ACC112 (cell line): Measurements from ENCODE around the gene FAM184A.
"Not testable (repeated sequence)": the region's sequence is repeated elsewhere in the genome, so short reads cannot be mapped to it uniquely, and the experiment has no call there.

Experiments used
- H2AFZ ChIP-seq: fragments of 200-600 bp; sonication (generic); one replicate; pipeline ENCODE4 v1.6.0; 2017; ENCODE audit warnings: antibody characterized with exemption, low read length; ENCODE audit not compliant: unreplicated experiment
- H3K27ac ChIP-seq: fragments of 200-600 bp; sonication (generic); 2 replicates; pipeline ENCODE4 v1.5.1; 2014; ENCODE audit warnings: low read depth, mild to moderate bottlenecking, antibody characterized with exemption, low read length, moderate library complexity
- H3K27me3 ChIP-seq: fragments of 200-600 bp; sonication (generic); 2 replicates; pipeline ENCODE4 v1.6.1; 2014; ENCODE audit warnings: mild to moderate bottlenecking, antibody characterized with exemption, low read length, moderate library complexity, mixed read lengths; ENCODE audit not compliant: insufficient read depth
- H3K36me3 ChIP-seq: fragments of 200-600 bp; sonication (generic); 2 replicates; pipeline ENCODE4 v1.6.1; 2016; ENCODE audit warnings: mild to moderate bottlenecking, antibody characterized with exemption, low read length, moderate library complexity, mixed read lengths; ENCODE audit not compliant: insufficient read depth
- H3K4me1 ChIP-seq: fragments of 200-600 bp; sonication (generic); one replicate; pipeline ENCODE4 v1.6.1; 2016; ENCODE audit warnings: low read length, mixed read lengths; ENCODE audit not compliant: insufficient read depth, unreplicated experiment, control insufficient read depth
- H3K4me3 ChIP-seq: fragments of 200-600 bp; sonication (generic); 2 replicates; pipeline ENCODE4 v1.5.1; 2014; ENCODE audit warnings: mild to moderate bottlenecking, low read depth, low read length
- H3K79me2 ChIP-seq: fragments of 200-600 bp; sonication (generic); one replicate; pipeline ENCODE4 v1.6.0; 2016; ENCODE audit warnings: low read length; ENCODE audit not compliant: control insufficient read depth, unreplicated experiment, insufficient read depth

The FAM184A gene

GRCh38 chr6:119116712-119117281 lies 38.3 kb upstream of the FAM184A start:
- H3K4me1 ChIP-seq = peaks cover 4% of the 10 kb centered on the region
- no peaks in the 10 kb centered on the region for H3K27me3 ChIP-seq
- H3K36me3 ChIP-seq = no peaks in the 10 kb centered on the region
- H3K27ac ChIP-seq = no peak overlapping the region
- H3K4me3 ChIP-seq = no peak overlapping the region
- no peaks in the 10 kb centered on the region for H3K79me2 ChIP-seq
- no peak overlapping the region for H2AFZ ChIP-seq

- no peaks in the 10 kb centered on the region for H3K4me1 ChIP-seq
Observed at GRCh38 chr6:119113961-119114360, 35.5 kb upstream of the FAM184A start.

GRCh38 chr6:119112812-119113530 lies 34.5 kb upstream of the FAM184A start:
- no peaks in the 10 kb centered on the region for H3K79me2 ChIP-seq
- H3K4me3 ChIP-seq = no peak overlapping the region
- H3K27ac ChIP-seq = no peak overlapping the region
- no peak overlapping the region for H2AFZ ChIP-seq
- H3K36me3 ChIP-seq = no peaks in the 10 kb centered on the region
- H3K27me3 ChIP-seq = no peaks in the 10 kb centered on the region; the same call in 1 of the 2 replicates
- no peaks in the 10 kb centered on the region for H3K4me1 ChIP-seq

More at GRCh38 chr6:119113961-119114360, 35.5 kb upstream of the FAM184A start:
- no peaks in the 10 kb centered on the region for H3K79me2 ChIP-seq
- no peak overlapping the region for H2AFZ ChIP-seq
- no peak overlapping the region for H3K27ac ChIP-seq
- H3K27me3 ChIP-seq = no peaks in the 10 kb centered on the region
- H3K36me3 ChIP-seq = no peaks in the 10 kb centered on the region
- H3K4me3 ChIP-seq = no peak overlapping the region

- H2AFZ ChIP-seq = no peak overlapping the region
- H3K4me3 ChIP-seq = no peak overlapping the region
Observed at GRCh38 chr6:119110601-119111548, 32.4 kb upstream of the FAM184A start.

GRCh38 chr6:119109654-119110325 lies 31.3 kb upstream of the FAM184A start:
- H3K4me1 ChIP-seq = no peaks in the 10 kb centered on the region
- H3K79me2 ChIP-seq = no peaks in the 10 kb centered on the region
- no peak overlapping the region for H3K27ac ChIP-seq
- no peak overlapping the region for H2AFZ ChIP-seq
- H3K27me3 ChIP-seq = no peaks in the 10 kb centered on the region; the same call in 1 of the 2 replicates
- H3K4me3 ChIP-seq = no peak overlapping the region
- no peaks in the 10 kb centered on the region for H3K36me3 ChIP-seq

More at GRCh38 chr6:119110601-119111548, 32.4 kb upstream of the FAM184A start:
- H3K27ac ChIP-seq = no peak overlapping the region
- H3K79me2 ChIP-seq = no peaks in the 10 kb centered on the region
- H3K36me3 ChIP-seq = no peaks in the 10 kb centered on the region
- no peaks in the 10 kb centered on the region for H3K4me1 ChIP-seq
- H3K27me3 ChIP-seq = no peaks in the 10 kb centered on the region; the same call in 1 of the 2 replicates

GRCh38 chr6:119108076-119108475 lies 29.6 kb upstream of the FAM184A start:
- Histone ChIP-seq H3K27me3 (no peaks in the 10 kb centered on the region; the same call in 1 of the 2 replicates), H2AFZ (no peak overlapping the region), H3K36me3 (no peaks in the 10 kb centered on the region), H3K27ac (no peak overlapping the region), H3K4me3 (no peak overlapping the region), H3K79me2 (no peaks in the 10 kb centered on the region), H3K4me1 (no peaks in the 10 kb centered on the region)

GRCh38 chr6:119105282-119105681 lies 26.8 kb upstream of the FAM184A start:
- Histone ChIP-seq H2AFZ (no peak overlapping the region), H3K27me3 (no peaks in the 10 kb centered on the region; the same call in 1 of the 2 replicates), H3K79me2 (no peaks in the 10 kb centered on the region), H3K4me1 (no peaks in the 10 kb centered on the region), H3K4me3 (no peak overlapping the region), H3K36me3 (no peaks in the 10 kb centered on the region), H3K27ac (no peak overlapping the region)

- H3K79me2 ChIP-seq = no peaks in the 10 kb centered on the region
- no peaks in the 10 kb centered on the region for H3K27me3 ChIP-seq
- H2AFZ ChIP-seq = no peak overlapping the region
- no peaks in the 10 kb centered on the region for H3K4me1 ChIP-seq
- no peaks in the 10 kb centered on the region for H3K36me3 ChIP-seq
- H3K27ac ChIP-seq = no peak overlapping the region
- H3K4me3 ChIP-seq = no peak overlapping the region
Observed at GRCh38 chr6:119102901-119103300, 24.4 kb upstream of the FAM184A start.

- Histone ChIP-seq H3K36me3 (no peaks in the 10 kb centered on the region), H2AFZ (no peak overlapping the region), H3K4me1 (no peaks in the 10 kb centered on the region), H3K27ac (no peak overlapping the region), H3K4me3 (no peak overlapping the region), H3K79me2 (no peaks in the 10 kb centered on the region), H3K27me3 (peaks cover 1% of the 10 kb centered on the region; the same call in 1 of the 2 replicates)
Observed at GRCh38 chr6:119100115-119100514, 21.7 kb upstream of the FAM184A start.

- not testable (repeated sequence) for H3K79me2 ChIP-seq, H2AFZ ChIP-seq
Observed at GRCh38 chr6:119097815-119098361, 19.4 kb upstream of the FAM184A start.

More at GRCh38 chr6:119097815-119098361, 19.4 kb upstream of the FAM184A start:
- H3K4me1 ChIP-seq, H3K36me3 ChIP-seq, H3K4me3 ChIP-seq, H3K27ac ChIP-seq: not testable (repeated sequence)
- H3K27me3 ChIP-seq = peaks cover 12% of the 10 kb centered on the region; the same call in 1 of the 2 replicates
